Aorta (tissue), 5 donors: ENCODE data around the gene LYPD4. TPM values are rescaled to one million over a fixed set of nuclear protein-coding genes. Genes with fewer than 3 reads are reported as not detected.
A peak's percentile ranks its signal among the peaks of the same experiment; 100 is the strongest.
"Not testable (repeated sequence)": the region's sequence is repeated elsewhere in the genome, so short reads cannot be mapped to it uniquely, and the experiment has no call there.

Source experiments
- ATAC-seq: fragments of 200-7000 bp; cut with Tn5 transposase; one replicate; pipeline ENCODE4 v1.9.1; 2022; ENCODE audit warnings: moderate library complexity; ENCODE audit not compliant: low FRiP score
- DNase-seq, 2 donors: peaks; one replicate each; pipeline ENCODE4 v3.0.0-alpha.2; 2020
- H3K27ac ChIP-seq, 2 donors: one replicate each; pipeline ENCODE4 v1.5.1; 2013; ENCODE audit warnings: low read length in 2 of 2, mild to moderate bottlenecking in 2 of 2, moderate library complexity in 2 of 2, control low read depth in 1 of 2, inconsistent platforms in 1 of 2, low read depth in 1 of 2
- H3K27me3 ChIP-seq, 2 donors: one replicate each; pipeline ENCODE4 v1.6.1; 2013; ENCODE audit warnings: control low read depth in 1 of 2, low read length in 1 of 2, mild to moderate bottlenecking in 1 of 2, moderate library complexity in 1 of 2; ENCODE audit not compliant: insufficient read depth in 2 of 2, control insufficient read depth in 1 of 2
- H3K36me3 ChIP-seq, 2 donors: one replicate each; pipeline ENCODE4 v1.6.1; 2013; ENCODE audit warnings: control low read depth in 1 of 2, low read length in 1 of 2, mild to moderate bottlenecking in 1 of 2; ENCODE audit not compliant: insufficient read depth in 2 of 2, control insufficient read depth in 1 of 2
- H3K4me1 ChIP-seq, 2 donors: one replicate each; pipeline ENCODE4 v1.6.1; 2013; ENCODE audit warnings: low read length in 2 of 2, control low read depth in 1 of 2, mild to moderate bottlenecking in 1 of 2, moderate library complexity in 1 of 2; ENCODE audit not compliant: insufficient read depth in 2 of 2, control insufficient read depth in 1 of 2
- H3K4me3 ChIP-seq, 2 donors: one replicate each; pipeline ENCODE4 v1.5.1; 2013; ENCODE audit warnings: low read length in 2 of 2, control low read depth in 1 of 2, mild to moderate bottlenecking in 1 of 2
- H3K9me3 ChIP-seq: one replicate; pipeline ENCODE4 v1.6.1; 2013; ENCODE audit warnings: mild to moderate bottlenecking, low read length; ENCODE audit not compliant: control insufficient read depth
- WGBS, 2 donors: extraction: QIAGEN DNeasy Blood & Tissue Kit; methylation state at CpG; one replicate each; pipeline ENCODE4 v1.1.7; 2013; 5-methylcytosine and 5-hydroxymethylcytosine counted together
- intact Hi-C, 2 donors: fragments of 100-400 bp; cut with DNase I; formaldehyde crosslinking; loops; one replicate each; pipeline versions ENCODE4 v1.14.2 to v1.15.0; 2022
- polyA plus RNA-seq, 2 donors: library from polyadenylated mRNA; stranded (reverse); fragments of 200-250 nt; gene quantifications; one replicate each; pipeline ENCODE4 v1.2.3, GENCODE V29; 2013
- total RNA-seq, 2 donors: library from RNA; stranded (reverse); fragmentation: NEBNext Ultra II Directional; extraction: Animal tissue kit (Norgen Biotek cat#: 25700); gene quantifications; one replicate each; pipeline ENCODE4 v1.2.1, GENCODE V29; 2021
- donor health status: healthy with polysubstance abuse.
- donor health status: Bipolar disorder and iron deficiency.
- donor health status: DM: no; HTN: no; CAD: no.
- donor health status: DM: no; HTN: no; CAD: no.
- donor health status: DM: yes; HTN: yes; CAD: no.

LYPD4 gene
- total and polyA plus RNA-seq, 4 donors: not detected

GRCh38 chr19:41801792-41802211 is 42.7 kb downstream of the LYPD4 start:
- ATAC-seq (no peak), DNase-seq (no peak)
- Histone ChIP-seq H3K27me3 (no peaks in the 10 kb centered on the region), H3K27ac (no peak overlapping the region), H3K4me1 (no peaks in the 10 kb centered on the region), H3K36me3 (no peaks in the 10 kb centered on the region), H3K4me3 (no peak overlapping the region), H3K9me3 (peaks cover 3% of the 10 kb centered on the region)
- intact Hi-C loops: no loop called here
- 56 to 69% methylated on average over 2 of the region's 2 CpGs for WGBS, 2 donors

- ATAC-seq (no peak), DNase-seq (no peak)
- intact Hi-C loops: no loop called here
- no peak overlapping the region for H3K27ac ChIP-seq
- no peaks in the 10 kb centered on the region for H3K27me3 ChIP-seq
- peaks cover 3% of the 10 kb centered on the region for H3K9me3 ChIP-seq
- H3K36me3 ChIP-seq: no peaks in the 10 kb centered on the region
- H3K4me3 ChIP-seq: no peak overlapping the region
- WGBS, 2 donors: 73 to 74% methylated on average over 4 of the region's 4 CpGs
- H3K4me1 ChIP-seq: no peaks in the 10 kb centered on the region
Observed at GRCh38 chr19:41801031-41801430, 43.5 kb downstream of the LYPD4 start.

- WGBS, 2 donors: 50 to 56% methylated on average over 9 of the region's 9 CpGs
- no peaks in the 10 kb centered on the region for H3K27me3 ChIP-seq
- DNase-seq (no peak), ATAC-seq (no peak)
- peaks cover 3% of the 10 kb centered on the region for H3K9me3 ChIP-seq
- intact Hi-C loops: no loop called here
- H3K4me1 ChIP-seq: no peaks in the 10 kb centered on the region
- no peak overlapping the region for H3K27ac ChIP-seq
- H3K36me3 ChIP-seq: no peaks in the 10 kb centered on the region
- no peak overlapping the region for H3K4me3 ChIP-seq
Observed at GRCh38 chr19:41799444-41800000, 45.0 kb downstream of the LYPD4 start.

GRCh38 chr19:41796901-41797300 is 47.6 kb downstream of the LYPD4 start:
- 83 to 91% methylated on average over 1 of the region's 1 CpG for whole genome bisulfite sequencing, 2 donors
- intact Hi-C loops: no loop called here
- peaks cover 3% of the 10 kb centered on the region for H3K9me3 ChIP-seq

DNA sequence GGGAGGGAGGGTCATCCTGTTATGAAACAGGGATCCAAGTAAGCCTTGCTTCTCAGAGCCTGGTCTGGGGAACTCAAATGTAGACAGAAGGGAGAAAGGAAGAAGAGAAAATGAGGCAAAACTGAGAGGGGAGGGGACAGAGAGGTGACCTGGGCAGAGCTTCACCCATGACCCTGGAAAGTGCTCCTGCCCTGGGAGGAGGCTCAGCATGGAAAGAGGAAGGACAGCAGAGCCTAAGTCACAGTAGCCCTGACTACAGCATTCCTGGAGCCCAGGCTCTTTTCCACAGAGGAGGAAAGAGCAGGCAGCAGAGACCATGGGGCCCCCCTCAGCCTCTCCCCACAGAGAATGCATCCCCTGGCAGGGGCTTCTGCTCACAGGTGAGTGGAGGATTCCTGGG is 48.1 kb downstream of the LYPD4 start, which contains the start of gene CEACAM3:
TSS of gene CEACAM3 (plus strand) at position 226 of the 400 bp plus-strand sequence. CDS start at position 317, 91 bp downstream.
- Histone ChIP-seq H3K9me3 (peaks cover 3% of the 10 kb centered on the region), H3K4me1 (no peaks in the 10 kb centered on the region), H3K4me3 (no peak within 1 kb of the TSS), H3K27ac (no peak within 1 kb of the TSS), H3K36me3 (no peaks in the 10 kb centered on the region), H3K27me3 (no peaks in the 10 kb centered on the region)
- intact Hi-C loops: no loop called here
- ATAC-seq (no peak), DNase-seq (peak in 1 of 2 donors; percentile 49)

More at GRCh38 chr19:41796901-41797300, 47.6 kb downstream of the LYPD4 start:
- Histone ChIP-seq H3K4me1 (no peaks in the 10 kb centered on the region), H3K27me3 (no peaks in the 10 kb centered on the region), H3K4me3 (no peak overlapping the region), H3K27ac (no peak overlapping the region), H3K36me3 (no peaks in the 10 kb centered on the region)
- no peak for ATAC-seq
- DNase-seq: no peak

GRCh38 chr19:41795031-41795461 is 49.4 kb downstream of the LYPD4 start:
- DNase-seq (peak in 1 of 2 donors; percentile 59), ATAC-seq (no peak)
- 44 to 47% methylated on average over 5 of the region's 5 CpGs for WGBS, 2 donors
- intact Hi-C loops: no loop called here
- Histone ChIP-seq H3K4me1 (no peaks in the 10 kb centered on the region), H3K9me3 (no peaks in the 10 kb centered on the region), H3K27me3 (no peaks in the 10 kb centered on the region), H3K36me3 (no peaks in the 10 kb centered on the region), H3K27ac (no peak overlapping the region), H3K4me3 (no peak overlapping the region)

GRCh38 chr19:41793414-41793727 is 51.1 kb downstream of the LYPD4 start:
- WGBS, 2 donors: 0 to 2% methylated on average over 1 of the region's 1 CpG
- intact Hi-C loops: no loop called here
- H3K27me3 ChIP-seq: no peaks in the 10 kb centered on the region
- no peak for ATAC-seq
- no peak overlapping the region for H3K4me3 ChIP-seq
- no peaks in the 10 kb centered on the region for H3K36me3 ChIP-seq
- H3K9me3 ChIP-seq: no peaks in the 10 kb centered on the region
- DNase-seq: no peak
- no peaks in the 10 kb centered on the region for H3K4me1 ChIP-seq
- H3K27ac ChIP-seq: no peak overlapping the region

DNA sequence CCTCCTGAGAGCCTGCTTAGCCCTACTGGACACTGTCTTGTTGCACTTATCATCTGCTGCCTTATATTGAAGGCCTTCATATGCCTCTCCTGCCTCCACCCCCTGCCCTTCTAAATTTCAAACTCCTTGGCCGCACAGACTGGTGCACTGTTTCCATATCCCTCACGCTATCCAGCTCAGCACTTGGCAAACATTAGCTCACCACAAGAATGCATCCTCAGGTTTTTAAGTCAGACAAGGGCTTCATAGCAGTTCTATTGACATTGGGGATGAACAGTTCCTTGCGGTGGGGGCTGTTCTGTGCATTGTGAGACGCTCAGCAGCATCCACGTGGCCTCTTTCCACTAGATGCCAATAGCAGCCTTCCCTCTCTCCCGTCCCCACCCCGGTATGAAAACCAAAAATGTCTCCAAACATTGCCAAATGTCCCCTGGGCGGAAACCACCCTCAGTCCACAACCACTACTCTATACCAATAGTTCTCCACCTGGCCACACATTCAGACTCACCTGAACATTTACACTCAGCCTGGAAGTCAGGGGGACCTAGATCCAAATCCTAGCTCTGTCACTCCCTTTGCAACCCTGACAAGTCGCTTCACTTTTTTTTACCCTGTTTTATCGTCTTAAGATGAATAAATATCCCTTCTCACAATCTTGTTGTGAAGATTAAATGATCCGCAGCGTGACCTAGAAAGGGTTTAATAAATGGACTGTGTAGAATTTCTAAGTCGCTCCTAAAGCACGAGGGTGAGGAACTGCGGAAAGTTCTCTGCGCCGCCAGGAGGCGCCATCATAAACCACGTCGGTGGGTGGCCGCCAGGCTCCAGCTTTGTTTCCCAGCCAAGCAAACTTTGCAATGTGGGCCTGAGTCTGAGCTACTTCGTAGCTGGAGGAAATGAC is 51.7 kb downstream of the LYPD4 start:
- no peaks in the 10 kb centered on the region for H3K9me3 ChIP-seq
- H3K4me1 ChIP-seq: no peaks in the 10 kb centered on the region
- intact Hi-C loops: no loop called here
- H3K4me3 ChIP-seq: no peak overlapping the region
- H3K27ac ChIP-seq: no peak overlapping the region
- 24 to 26% methylated on average over 22 of the region's 22 CpGs for WGBS, 2 donors
- no peak for ATAC-seq
- no peaks in the 10 kb centered on the region for H3K36me3 ChIP-seq
- DNase-seq: peak; percentile 57 to 79
- H3K27me3 ChIP-seq: no peaks in the 10 kb centered on the region

GRCh38 chr19:41789053-41789452 is 55.4 kb downstream of the LYPD4 start:
- H3K27me3 ChIP-seq, DNase-seq, ATAC-seq, H3K4me3 ChIP-seq, intact Hi-C loops, H3K4me1 ChIP-seq, H3K9me3 ChIP-seq, H3K27ac ChIP-seq, H3K36me3 ChIP-seq: not testable (repeated sequence)
- WGBS, 2 donors: 77 to 82% methylated on average over 3 of the region's 5 CpGs
